ENCODE data around the gene SELE. TPM values are rescaled to one million over a fixed set of nuclear protein-coding genes. Genes with fewer than 3 reads are reported as not detected.

Gene SELE
- total and polyA plus RNA-seq, 2 of the 4 experiments (the other 2 are of a cell fraction), result not detected

- in situ Hi-C loops (cut with MboI; ENCODE audit: low sequenced_read_pairs), result no loop called here
- no peak overlapping the region for H2BK120ac ChIP-seq (ENCODE audit: low read depth, low read length)
- no peak overlapping the region for H3K4me3 ChIP-seq (ENCODE audit: insufficient read depth, low read depth, low read length)
- WGBS, 2 experiments (ENCODE audit: extremely low coverage in 2 of 2, insufficient read length in 1 of 2), result no CpG with 5 or more reads among the region's 3 CpGs
- no peak overlapping the region for H3K9ac ChIP-seq (ENCODE audit: low read depth, low read length)
- TF ChIP-seq MXI1 (IDR thresholded peaks at IDR 0.05; ENCODE audit: borderline replicate concordance, low read depth, low read length) (no peak), MAFK (IDR thresholded peaks at IDR 0.05; ENCODE audit: low read depth, low read length) (no peak), USF2 (IDR thresholded peaks at IDR 0.05; ENCODE audit: low read depth, low read length) (no peak), CTCF (conservative IDR thresholded peaks at IDR 0.05; ENCODE audit: low read depth, low read length) (no peak), MAZ (IDR thresholded peaks at IDR 0.05; ENCODE audit: borderline replicate concordance, low read depth, low read length) (no peak), RCOR1 (IDR thresholded peaks at IDR 0.05; ENCODE audit: insufficient replicate concordance, low read length) (no peak), BHLHE40 (IDR thresholded peaks at IDR 0.05; ENCODE audit: low read depth, low read length) (no peak), POLR2A (IDR thresholded peaks at IDR 0.05; ENCODE audit: low read depth, low read length) (no peak), RFX5 (IDR thresholded peaks at IDR 0.05; ENCODE audit: low read depth, low read length) (no peak)
- H2BK15ac ChIP-seq (ENCODE audit: low read depth, low read length), result no peak overlapping the region
- H3K4me2 ChIP-seq (ENCODE audit: low read depth, low read length), result no peak overlapping the region
- CTCF ChIA-PET, result interaction anchor here (0.6 kb wide), 1 partner anchor 41 kb away, joined by 3 read pairs; no protein-coding TSS in a partner anchor
- H3K27me3 ChIP-seq (ENCODE audit: control insufficient read depth, insufficient read depth, low read length), result no peaks in the 10 kb centered on the region
- H3K27ac ChIP-seq (ENCODE audit: insufficient read depth, low read length), result no peak overlapping the region
- no peak overlapping the region for H2BK5ac ChIP-seq (ENCODE audit: low read depth, low read length, poor library complexity, severe bottlenecking)
- no peak for ATAC-seq (ENCODE audit: low read depth)
- H3K36me3 ChIP-seq (ENCODE audit: control insufficient read depth, insufficient read depth, low read length), result no peaks in the 10 kb centered on the region
- no peak overlapping the region for H3K23ac ChIP-seq (ENCODE audit: low read depth, low read length)
- H3K79me1 ChIP-seq (ENCODE audit: low read depth in 1 of 2, low read length in 2 of 2), result no peaks in the 10 kb centered on the region
- H4K5ac ChIP-seq (ENCODE audit: low read depth, low read length), result no peak overlapping the region
- POLR2A ChIA-PET (ENCODE audit: unreplicated experiment), result no interaction called here
- H3K9me1 ChIP-seq (ENCODE audit: insufficient read depth, low read length), result no peaks in the 10 kb centered on the region
- BruUV-seq (replicated peaks), result no TSS peak
- no peak overlapping the region for H2BK20ac ChIP-seq (ENCODE audit: low read depth, low read length)
- no peaks in the 10 kb centered on the region for H3K4me1 ChIP-seq (ENCODE audit: control insufficient read depth, insufficient read depth, low read length)
- H4K8ac ChIP-seq (ENCODE audit: low read depth in 2 of 2, low read length in 2 of 2), result no peak overlapping the region
- H3K14ac ChIP-seq (replicated peaks; ENCODE audit: low read depth, low read length), result no peak overlapping the region
- H3K56ac ChIP-seq (ENCODE audit: extremely low read depth, insufficient read depth, low read length), result no peak overlapping the region
- no peak overlapping the region for H3K18ac ChIP-seq (ENCODE audit: low read depth, low read length)
- no peak overlapping the region for H2AK5ac ChIP-seq (ENCODE audit: low read depth, low read length)
- H3K4ac ChIP-seq (ENCODE audit: low read depth, low read length), result no peak overlapping the region
- H4K20me1 ChIP-seq (ENCODE audit: insufficient read depth, low read length), result no peaks in the 10 kb centered on the region
- intact Hi-C loops (cut with micrococcal nuclease), result no loop called here
- dilution Hi-C loops (cut with HindIII; ENCODE audit: low sequenced_read_pairs, unreplicated experiment), result no loop called here
- H4K91ac ChIP-seq (ENCODE audit: insufficient read depth, low read depth, low read length), result no peak overlapping the region
- no peak overlapping the region for H2AFZ ChIP-seq (replicated peaks; ENCODE audit: low read length, poor library complexity)
- H2AK9ac ChIP-seq (replicated peaks; ENCODE audit: low read depth, low read length, poor library complexity), result no peak overlapping the region
- no peak for DNase-seq
- H3K9me3 ChIP-seq (ENCODE audit: control insufficient read depth, insufficient read depth, low read length), result no peaks in the 10 kb centered on the region
Observed at GRCh38 chr1:169698976-169699375, 34.9 kb downstream of the SELE start.

Measured in IMR-90 (cell line).